Measurements from ENCODE around the gene ASB16. TPM values are rescaled to one million over a fixed set of nuclear protein-coding genes. Genes with fewer than 3 reads are reported as not detected.

Gene ASB16
- total and polyA plus RNA-seq, 10 donors, result 0.09 to 0.57 (median 0.16) TPM; not detected in 7

GRCh38 chr17:44187131-44187899 is 16.8 kb downstream of the ASB16 start:
- intact Hi-C loops (cut with DNase I; ENCODE audit: low total_unique reads), result no loop called here
- peak overlapping the region; percentile 66 to 83 (median 79) for H3K4me3 ChIP-seq
- no peaks in the 10 kb centered on the region for H3K9me3 ChIP-seq
- WGBS, 5 donors, result 2 to 4% (median 2%) methylated on average over 23 to 32 of the region's 32 CpGs
- H3K36me3 ChIP-seq, result peaks cover 0 to 53% (median 39%) of the 10 kb centered on the region in 6 donors
- peak; percentile 92 for DNase-seq
- peaks cover 21 to 77% (median 52%) of the 10 kb centered on the region in 6 donors for H3K4me1 ChIP-seq
- H3K27ac ChIP-seq, result peak overlapping the region; percentile 96 to 100 (median 98)
- TF ChIP-seq POLR2A (IDR thresholded peaks at IDR 0.05), result no peak
- TF ChIP-seq, protein P1, sequence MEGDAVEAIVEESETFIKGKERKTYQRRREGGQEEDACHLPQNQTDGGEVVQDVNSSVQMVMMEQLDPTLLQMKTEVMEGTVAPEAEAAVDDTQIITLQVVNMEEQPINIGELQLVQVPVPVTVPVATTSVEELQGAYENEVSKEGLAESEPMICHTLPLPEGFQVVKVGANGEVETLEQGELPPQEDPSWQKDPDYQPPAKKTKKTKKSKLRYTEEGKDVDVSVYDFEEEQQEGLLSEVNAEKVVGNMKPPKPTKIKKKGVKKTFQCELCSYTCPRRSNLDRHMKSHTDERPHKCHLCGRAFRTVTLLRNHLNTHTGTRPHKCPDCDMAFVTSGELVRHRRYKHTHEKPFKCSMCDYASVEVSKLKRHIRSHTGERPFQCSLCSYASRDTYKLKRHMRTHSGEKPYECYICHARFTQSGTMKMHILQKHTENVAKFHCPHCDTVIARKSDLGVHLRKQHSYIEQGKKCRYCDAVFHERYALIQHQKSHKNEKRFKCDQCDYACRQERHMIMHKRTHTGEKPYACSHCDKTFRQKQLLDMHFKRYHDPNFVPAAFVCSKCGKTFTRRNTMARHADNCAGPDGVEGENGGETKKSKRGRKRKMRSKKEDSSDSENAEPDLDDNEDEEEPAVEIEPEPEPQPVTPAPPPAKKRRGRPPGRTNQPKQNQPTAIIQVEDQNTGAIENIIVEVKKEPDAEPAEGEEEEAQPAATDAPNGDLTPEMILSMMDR (IDR thresholded peaks at IDR 0.05 in 8 of 11, conservative IDR thresholded peaks at IDR 0.05 in 3 of 11), result no peak
- TF ChIP-seq POLR2AphosphoS5 (IDR thresholded peaks at IDR 0.05), result no peak
- H3K27me3 ChIP-seq (replicated peaks in 1 of 7), result no peaks in the 10 kb centered on the region

DNA sequence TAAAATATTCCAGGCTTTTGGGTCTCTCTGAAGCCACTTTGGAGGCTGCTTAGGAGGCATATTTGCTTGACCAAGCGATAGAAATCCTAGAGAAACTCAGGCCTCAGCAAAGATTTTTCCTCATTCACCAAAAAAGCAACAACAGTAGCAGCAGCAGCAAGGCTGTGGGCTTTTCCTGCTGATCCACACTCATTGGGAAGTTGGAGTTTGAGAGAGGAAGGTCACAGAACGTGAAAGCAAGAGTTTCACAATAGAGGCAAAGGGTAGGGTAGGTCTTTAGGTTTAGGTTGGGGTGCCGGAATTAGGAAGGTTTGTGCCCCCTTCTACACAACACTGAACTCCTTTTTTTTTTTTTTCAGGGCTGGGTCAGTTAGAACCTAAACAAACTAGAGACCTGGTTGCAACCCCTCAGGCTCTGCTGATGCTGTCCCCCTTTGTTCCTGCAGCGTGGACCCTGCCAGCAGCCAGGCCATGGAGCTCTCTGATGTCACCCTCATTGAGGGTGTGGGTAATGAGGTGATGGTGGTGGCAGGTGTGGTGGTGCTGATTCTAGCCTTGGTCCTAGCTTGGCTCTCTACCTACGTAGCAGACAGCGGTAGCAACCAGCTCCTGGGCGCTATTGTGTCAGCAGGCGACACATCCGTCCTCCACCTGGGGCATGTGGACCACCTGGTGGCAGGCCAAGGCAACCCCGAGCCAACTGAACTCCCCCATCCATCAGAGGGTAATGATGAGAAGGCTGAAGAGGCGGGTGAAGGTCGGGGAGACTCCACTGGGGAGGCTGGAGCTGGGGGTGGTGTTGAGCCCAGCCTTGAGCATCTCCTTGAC is 18.3 kb downstream of the ASB16 start:
- Histone ChIP-seq H3K27ac (peak overlapping the region in 5 of 8 donors; percentile 20 to 100 (median 97)), H3K4me1 (peaks cover 21 to 77% (median 56%) of the 10 kb centered on the region in 6 donors), H3K4me3 (peak overlapping the region in 4 of 8 donors; percentile 66 to 83 (median 79)), H3K36me3 (peaks cover 0 to 53% (median 46%) of the 10 kb centered on the region in 6 donors), H3K27me3 (replicated peaks in 1 of 7) (no peaks in the 10 kb centered on the region), H3K9me3 (no peaks in the 10 kb centered on the region)
- no peak for DNase-seq
- 81 to 92% (median 88%) methylated on average over 9 to 12 of the region's 12 CpGs for WGBS, 5 donors
- TF ChIP-seq POLR2A (IDR thresholded peaks at IDR 0.05) (no peak), POLR2AphosphoS5 (IDR thresholded peaks at IDR 0.05) (peak in 1 of 3 donors; percentile 33)
- TF ChIP-seq, protein P1 (IDR thresholded peaks at IDR 0.05 in 8 of 11, conservative IDR thresholded peaks at IDR 0.05 in 3 of 11), result no peak
- intact Hi-C loops (cut with DNase I; ENCODE audit: low total_unique reads), result no loop called here

DNA sequence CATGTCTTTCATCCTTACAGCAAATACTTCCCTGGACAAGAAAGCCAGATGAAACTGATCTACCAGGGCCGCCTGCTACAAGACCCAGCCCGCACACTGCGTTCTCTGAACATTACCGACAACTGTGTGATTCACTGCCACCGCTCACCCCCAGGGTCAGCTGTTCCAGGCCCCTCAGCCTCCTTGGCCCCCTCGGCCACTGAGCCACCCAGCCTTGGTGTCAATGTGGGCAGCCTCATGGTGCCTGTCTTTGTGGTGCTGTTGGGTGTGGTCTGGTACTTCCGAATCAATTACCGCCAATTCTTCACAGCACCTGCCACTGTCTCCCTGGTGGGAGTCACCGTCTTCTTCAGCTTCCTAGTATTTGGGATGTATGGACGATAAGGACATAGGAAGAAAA is 20.0 kb downstream of the ASB16 start:
- WGBS, 5 donors, result 90 to 95% (median 91%) methylated on average over 10 of the region's 10 CpGs
- intact Hi-C loops (cut with DNase I; ENCODE audit: low total_unique reads), result no loop called here
- no peak overlapping the region for H3K4me3 ChIP-seq
- DNase-seq, result no peak
- no peaks in the 10 kb centered on the region for H3K9me3 ChIP-seq
- TF ChIP-seq, protein P1 (IDR thresholded peaks at IDR 0.05 in 8 of 11, conservative IDR thresholded peaks at IDR 0.05 in 3 of 11), result no peak
- peak in 2 of 3 donors; percentile 3 to 69 for TF ChIP-seq POLR2AphosphoS5 (IDR thresholded peaks at IDR 0.05)
- TF ChIP-seq POLR2A (IDR thresholded peaks at IDR 0.05), result no peak
- H3K36me3 ChIP-seq, result peaks cover 2 to 69% (median 63%) of the 10 kb centered on the region in 6 donors
- peaks cover 14 to 63% (median 39%) of the 10 kb centered on the region in 6 donors for H3K4me1 ChIP-seq
- H3K27ac ChIP-seq, result peak overlapping the region in 1 of 8 donors; percentile 56
- H3K27me3 ChIP-seq (replicated peaks in 1 of 7), result no peaks in the 10 kb centered on the region

Measured in spleen (tissue), 11 donors.